Epidermal melanocyte (primary cell): Measurements from ENCODE around the gene MREG.
A peak's percentile ranks its signal among the peaks of the same experiment; 100 is the strongest.
"Not testable (repeated sequence)": the region's sequence is repeated elsewhere in the genome, so short reads cannot be mapped to it uniquely, and the experiment has no call there.

Source experiments
- DNase-seq: peaks from one replicate; pipeline ENCODE4 v3.0.0; 2011; ENCODE audit warnings: low spot score; ENCODE audit not compliant: insufficient read length

Gene MREG

DNA sequence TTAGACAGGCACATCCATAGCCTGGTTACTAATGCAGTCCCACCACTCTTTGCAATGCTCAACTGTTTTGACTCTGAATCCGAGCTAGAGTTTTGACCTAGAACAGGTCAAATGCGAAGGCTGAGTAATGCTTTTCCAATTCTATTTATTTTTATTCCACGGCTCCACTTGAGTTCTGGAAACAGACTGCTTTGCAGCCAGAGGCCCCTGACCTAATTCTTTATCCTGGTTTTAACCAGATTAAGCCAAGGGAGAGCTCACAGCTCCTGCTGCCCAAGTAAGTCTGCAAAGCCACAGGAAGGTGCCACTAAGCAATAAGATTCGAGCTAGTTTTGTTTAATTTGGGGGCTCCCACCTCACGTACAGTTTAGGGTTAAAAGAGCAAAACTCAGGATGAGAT lies 51.4 kb downstream of the MREG start:
- no peak for DNase-seq

DNA sequence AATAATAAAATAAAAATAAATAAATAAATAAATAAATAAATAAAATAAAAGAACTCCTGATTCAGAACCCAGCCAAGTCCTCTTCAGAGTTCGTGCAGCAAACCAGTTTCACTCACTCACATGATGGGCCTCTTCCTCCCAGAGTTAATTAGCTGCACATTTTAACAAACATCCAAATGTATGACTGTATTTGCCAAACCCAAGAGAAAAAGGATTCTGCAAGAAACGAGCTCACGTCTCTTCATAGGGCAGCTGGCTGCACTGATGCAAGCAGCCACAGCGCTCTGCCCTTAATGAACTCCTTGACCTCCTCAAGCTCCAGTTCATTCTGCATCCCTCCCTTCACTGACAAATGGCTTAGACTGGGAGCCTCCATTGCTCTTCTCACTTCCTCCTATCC lies 55.1 kb downstream of the MREG start:
- peak; percentile 37 for DNase-seq

DNA sequence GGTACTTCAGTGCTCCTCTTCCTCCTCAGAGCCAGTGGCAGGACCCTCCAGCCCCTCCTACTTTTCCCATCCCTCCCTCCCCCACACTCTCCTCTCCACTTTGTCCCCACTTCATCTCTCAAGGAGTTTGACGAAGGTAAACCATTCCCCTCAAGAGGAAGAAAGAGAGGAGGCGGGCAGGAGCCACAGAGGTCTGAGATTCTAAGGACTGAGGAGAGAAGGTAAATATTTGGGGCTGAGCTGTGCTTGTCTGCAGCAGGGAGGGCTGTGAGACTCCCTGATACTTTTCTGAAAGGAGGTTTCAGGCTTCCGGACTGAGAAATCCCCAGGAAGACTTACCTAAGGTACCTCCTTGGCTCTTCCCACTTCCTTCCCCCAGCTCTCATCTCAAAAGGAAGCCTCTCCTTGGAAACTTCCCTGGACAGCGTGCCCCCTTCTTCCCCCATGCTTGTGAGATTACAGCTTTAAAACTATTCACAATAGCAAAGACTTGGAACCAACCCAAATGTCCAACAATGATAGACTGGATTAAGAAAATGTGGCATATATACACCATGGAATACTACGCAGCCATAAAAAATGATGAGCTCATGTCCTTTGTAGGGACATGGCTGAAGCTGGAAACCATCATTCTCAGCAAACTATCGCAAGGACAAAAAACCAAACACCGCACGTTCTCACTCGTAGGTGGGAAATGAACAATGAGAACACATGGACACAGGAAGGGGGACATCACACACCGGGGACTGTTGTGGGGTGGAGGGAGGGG lies 55.8 kb downstream of the MREG start:
- DNase-seq = not testable (repeated sequence)

DNA sequence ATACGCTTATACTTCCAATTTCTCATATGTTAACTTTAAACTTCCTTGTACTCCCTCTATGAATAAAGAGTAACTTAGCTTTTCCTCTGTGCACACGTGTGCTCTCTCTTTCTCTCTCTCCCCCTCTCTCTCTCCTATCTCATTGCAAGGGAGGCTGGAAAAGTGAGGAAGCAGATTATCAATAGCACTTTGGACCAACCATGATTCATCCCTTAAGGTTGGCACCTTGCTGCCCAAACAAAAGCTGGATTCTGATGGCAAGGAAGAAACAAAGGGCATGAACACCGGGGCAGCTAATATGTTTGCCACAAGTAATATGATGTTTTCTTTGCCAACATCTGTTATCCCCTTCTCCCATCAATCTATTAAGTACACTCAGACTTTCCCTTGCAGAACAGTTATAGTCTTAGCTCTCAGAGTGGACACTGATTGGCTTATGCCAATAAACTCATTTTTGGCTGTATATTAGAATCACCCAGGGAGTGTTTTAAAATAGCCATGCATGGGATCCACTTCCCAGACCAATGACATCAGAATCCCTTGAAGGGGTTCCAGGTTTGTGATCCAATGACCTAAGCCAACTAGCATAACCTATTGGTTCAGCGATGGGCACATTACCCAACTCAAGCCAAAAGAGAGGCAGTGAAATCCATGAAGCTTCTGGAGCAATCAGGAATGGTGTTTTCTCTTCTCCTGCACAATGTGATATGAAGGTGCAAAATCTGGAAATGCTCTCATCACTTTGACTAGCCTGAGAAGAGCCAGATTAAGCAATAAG lies 60.3 kb downstream of the MREG start:
- DNase-seq = no peak

DNA sequence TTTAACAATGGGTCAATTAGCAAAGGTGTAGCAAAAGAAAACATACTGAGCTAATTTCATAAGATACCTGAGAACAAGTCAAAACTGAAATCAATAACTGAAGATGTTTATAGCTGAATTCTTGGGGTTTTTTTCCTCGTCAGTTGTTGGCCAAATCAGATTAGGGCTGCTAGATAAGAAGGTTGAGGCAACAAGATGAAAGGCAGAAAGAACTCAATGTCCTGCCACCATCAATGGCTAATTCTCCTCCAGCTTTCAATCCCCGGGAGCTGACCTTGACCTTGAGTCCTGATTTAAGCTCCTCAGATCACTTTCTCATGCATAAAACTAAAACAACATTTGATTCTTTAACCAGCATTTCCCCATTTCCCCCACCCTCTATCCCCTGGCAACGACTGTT lies 61.8 kb downstream of the MREG start:
- DNase-seq = no peak

DNA sequence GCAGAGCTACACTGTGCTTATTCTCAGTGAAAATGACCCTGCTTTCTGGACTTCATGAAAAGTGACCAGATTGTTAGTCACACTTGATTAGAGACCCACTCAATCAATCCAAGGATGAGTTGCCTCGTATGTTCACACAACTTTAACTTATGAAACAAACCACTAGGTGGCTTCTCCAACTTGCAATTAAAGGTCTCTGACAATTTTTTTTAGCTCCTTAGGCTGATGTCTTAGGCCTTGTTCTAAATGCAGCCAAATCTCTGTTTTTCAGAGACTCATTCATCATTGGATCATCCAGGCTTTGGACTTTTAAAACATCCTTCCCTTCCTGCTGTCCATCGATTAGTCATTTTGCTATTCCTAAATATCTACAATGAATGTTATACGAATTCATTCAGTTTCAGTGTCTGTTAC lies 63.4 kb downstream of the MREG start:
- DNase-seq = no peak

DNA sequence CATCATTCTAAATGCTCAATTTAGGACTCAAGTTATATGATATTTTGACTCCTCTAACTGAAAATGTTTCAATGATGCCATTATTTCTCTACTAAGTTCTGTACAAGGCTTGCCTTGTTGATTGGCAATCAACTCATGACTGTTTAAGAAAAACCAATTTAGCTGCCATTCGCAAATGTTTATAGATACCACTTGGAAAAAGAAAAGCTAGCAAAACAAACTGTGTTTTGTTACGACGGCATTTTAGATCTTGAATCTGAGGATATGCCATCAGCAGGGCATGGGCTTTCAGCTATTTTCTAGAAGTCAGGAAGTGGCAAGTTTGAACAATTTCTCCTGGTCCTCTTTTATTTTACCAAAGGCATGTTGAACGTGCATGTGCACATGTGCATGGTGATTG lies 65.3 kb downstream of the MREG start:
- no peak for DNase-seq

DNA sequence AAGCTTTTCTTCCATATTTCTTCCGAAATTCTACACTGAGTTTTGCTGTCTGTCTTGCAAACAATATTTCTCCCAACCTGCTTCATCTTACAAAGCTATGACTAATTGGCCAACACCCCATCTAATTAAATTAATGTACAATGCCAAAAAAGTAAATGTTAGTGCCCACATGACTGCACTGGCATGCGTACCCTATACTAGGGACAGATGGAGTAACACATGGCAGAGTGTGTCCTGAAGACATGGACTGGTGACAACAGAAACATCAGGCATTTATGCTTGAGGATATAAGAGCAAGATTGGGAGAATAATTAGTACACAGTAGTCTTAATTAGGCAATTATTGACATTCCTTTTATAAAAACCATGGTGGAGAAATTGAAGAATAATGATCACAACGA lies 66.8 kb downstream of the MREG start:
- DNase-seq = no peak

DNA sequence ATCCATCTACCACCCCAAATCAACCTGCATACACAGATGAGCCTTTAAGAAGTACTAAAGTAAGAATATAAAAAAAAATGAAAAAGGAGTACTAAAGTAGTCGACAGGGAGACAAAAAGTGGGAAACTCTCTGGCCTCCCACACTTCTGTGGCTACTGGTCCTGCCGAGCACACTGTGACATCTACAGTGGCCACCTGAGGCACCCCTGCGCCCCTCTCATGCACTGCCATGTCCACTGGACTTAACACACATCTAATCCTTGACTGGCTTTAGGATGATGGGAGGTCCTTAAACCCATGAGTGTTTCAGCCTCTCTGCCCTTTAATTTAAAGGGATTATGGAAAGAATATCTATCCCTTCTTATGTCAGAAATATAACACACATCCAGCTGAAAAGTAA lies 71.2 kb downstream of the MREG start:
- DNase-seq = no peak

DNA sequence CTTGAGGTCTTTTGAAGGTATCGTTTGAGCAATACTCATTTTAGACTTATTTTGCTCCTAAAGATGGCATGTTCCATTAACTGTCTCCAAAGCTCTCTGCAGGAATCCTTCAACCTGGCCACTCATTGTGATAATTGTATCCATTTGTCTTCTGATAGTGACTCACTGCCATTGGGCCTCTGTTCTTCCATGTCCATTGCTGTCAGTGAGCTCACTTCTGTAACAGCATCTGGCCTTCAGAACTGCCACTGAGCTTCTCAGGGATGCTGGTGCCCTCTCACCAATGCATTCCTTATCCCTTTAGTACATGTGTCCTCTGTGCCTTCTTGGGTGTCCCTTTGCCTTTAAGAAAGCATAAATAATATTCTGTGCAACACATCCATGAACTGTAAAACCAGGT lies 71.6 kb downstream of the MREG start:
- DNase-seq = no peak

DNA sequence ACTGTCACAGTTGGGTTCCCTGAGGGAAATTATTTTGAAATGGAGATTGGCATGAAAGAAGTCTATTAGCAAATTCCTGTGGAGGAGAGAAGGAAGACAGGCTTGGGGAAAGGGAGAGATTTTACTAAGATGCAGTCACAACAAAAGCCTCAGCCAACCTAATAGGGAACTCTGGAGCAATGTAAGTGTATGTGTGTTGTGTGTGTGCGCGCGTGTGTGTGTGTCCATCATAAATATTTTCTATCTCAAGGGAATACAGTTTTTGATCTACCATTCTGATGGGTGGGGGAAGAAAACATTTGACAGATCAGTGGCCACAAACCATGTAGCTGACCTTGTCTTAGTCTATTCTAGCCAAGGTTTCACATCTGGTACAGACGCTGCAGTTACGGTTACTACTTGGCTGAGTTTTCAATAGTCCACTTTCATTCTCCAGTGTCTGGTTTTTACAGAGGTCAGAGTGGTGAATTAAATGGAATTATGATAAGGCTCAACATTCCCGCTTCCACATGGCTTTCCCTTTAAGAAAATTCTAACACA lies 72.6 kb downstream of the MREG start:
- DNase-seq = no peak

DNA sequence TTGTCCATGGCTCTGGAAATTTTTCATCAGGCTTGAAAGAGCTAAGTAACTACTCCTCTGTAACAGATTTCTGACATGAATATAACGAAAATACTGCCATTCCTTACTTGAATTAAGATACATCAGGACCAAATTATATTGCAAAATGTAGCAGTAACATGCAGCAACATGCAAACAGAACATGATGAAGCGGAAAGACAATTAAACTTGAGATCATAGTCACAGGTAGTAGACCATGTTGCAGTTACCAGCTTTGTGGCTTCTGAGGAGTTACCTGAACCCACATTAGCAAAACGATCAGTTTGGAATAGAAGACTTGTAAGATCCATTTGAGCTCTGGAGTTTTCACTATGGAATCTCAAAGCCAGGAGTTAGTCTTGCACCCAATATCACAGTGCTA lies 76.2 kb downstream of the MREG start:
- DNase-seq = no peak

DNA sequence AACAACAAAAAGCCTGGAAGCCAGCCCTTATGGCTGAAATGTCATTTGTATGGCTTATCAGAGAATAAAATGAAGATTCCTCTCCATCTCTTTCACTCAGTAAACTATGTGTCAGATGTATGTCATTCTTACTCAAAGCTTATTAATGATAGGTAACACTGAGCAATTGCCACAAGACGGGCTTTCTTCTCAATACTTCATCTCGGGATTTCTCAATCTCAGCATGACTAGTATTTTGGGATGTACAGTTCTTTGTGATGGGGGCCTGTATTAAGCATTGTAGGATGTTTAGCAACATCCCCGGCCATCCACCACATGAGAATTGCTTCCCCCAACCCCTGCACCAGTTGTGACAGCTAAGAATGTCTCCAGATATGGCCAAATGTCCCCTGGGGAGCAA lies 80.2 kb downstream of the MREG start:
- DNase-seq = no peak

DNA sequence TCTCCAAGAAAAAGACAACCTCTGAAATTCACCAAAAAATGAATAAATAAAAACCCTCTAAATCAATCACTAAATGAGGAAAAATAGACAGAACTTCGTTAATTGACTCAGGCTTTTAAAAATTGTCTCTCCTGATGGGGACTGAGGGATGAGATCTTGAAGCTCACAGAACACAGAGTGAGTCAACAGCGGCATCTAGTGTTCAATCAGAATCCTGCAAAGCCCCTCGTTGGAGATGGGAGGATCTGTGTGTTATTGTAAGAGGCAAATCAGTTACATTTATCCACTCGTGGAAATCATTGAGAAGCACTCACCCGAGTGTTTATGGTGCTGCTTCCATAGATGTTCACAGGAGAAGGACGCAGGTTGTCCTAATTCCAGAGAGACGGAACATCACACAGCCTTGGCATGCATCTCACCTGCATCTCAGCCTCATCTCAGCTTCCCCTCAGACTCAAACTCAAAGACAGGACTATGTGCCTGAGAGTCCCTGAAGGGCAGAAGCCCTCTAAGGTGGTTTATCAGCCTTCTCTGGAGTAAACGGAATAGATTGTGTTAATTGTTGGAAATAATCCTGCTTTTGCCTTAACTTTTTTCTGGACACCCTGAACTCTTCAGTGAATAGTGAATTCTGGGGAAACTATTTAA lies 82.0 kb downstream of the MREG start:
- peak; percentile 33 for DNase-seq

DNA sequence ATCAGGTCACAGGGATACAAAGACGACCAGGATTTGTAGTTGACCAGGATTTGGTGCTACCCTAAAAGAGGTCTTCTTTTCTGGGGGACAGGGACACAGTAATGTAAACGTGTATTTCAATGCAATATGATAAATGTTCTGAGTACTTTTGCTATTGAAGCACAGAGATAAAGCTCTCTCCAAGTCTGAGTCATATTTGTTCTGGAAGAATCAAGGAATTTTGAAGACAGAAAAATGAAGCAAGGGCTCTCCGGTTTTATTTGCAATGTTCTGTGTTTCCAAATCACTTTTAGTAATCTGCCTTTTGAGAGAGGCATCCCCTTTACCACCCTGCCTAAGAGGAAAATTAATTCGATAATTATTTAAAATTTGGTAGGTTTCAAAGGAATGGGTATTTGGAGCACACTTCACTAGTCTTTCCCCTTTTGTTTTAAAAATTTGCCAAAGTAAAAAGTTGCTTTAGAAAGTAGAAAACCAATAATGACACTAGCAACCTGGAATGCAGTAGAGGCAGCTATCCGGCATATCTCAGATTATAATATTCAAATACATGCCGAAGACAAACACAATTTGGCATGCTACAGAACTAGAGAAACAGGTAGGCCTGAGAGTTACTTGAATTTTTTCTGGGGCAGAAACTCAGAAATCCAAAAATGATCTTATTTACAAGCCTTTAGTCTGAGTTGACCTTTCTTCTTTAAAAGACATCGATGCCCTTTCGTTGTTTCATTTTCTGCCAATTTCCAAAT lies 82.7 kb downstream of the MREG start:
- no peak for DNase-seq

DNA sequence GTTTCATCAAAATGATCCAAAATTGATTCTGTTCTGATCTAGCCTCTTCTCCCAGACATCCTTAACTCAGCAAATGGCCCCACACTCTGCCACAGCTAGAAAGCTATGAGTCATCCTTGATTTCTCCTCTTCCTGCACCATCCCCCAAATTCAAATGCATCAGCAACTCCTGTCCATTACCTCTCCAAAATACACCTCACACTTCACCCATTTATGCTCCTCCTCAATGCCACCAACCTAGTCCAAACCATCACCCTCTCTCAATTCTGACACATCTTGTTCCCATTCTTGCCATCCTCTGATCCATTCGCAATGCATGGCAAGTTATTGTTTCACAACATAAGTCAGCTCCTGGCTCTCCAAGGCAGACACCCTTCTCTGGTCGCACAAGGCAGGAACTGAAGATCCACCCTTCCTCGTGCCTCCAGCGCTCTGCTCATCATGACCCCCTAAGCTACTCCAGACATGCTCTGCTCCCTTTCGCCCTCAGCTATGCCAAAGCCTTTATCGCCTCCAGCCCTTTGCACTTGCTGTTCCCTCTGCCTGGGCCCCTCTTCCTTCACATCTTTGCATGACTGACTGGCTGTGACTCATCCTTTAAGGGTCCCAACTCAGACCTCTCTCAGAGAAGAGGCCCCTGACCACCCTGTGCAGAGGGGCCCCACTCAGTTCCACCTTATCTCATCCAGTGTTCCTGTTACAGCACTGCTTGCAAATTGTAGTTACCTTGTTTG lies 83.6 kb downstream of the MREG start:
- no peak for DNase-seq

DNA sequence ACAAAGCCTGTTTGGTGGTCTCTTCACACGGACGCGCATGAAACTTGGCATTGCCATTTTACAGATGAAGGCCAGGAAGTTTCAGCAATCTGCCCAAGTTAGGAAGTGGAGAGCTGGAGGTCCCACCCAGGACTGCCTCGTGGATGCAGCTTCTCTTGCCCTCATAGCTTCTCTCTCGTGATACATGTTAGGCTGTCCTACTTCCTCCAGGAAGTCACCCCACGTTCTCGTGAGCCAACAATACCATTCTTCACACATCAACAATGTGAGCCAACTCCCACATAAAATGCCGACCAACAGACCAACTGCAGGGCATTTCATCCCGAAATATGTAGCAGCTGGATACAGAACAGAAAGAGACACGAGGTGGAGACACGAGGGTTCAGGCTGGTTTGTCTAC lies 85.3 kb downstream of the MREG start:
- DNase-seq = no peak

DNA sequence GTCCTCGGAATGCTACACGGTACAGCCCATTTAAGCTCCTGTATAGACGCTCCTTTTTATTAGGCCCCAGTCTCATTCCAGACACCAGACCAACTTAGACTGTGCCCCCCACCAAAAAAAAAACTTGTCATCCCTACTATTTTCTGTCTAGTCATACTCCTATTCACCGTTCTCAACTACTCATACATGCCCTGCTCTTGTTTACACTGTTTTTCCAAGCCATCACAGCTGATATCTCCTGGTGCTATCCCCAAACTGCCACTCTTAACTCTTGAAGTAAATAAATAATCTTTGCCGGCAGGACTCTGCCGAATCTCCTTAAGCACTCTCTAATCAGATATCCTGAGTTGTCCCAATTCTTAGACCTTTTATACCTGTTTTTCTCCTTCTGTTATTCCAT lies 86.4 kb downstream of the MREG start:
- not testable (repeated sequence) for DNase-seq

DNA sequence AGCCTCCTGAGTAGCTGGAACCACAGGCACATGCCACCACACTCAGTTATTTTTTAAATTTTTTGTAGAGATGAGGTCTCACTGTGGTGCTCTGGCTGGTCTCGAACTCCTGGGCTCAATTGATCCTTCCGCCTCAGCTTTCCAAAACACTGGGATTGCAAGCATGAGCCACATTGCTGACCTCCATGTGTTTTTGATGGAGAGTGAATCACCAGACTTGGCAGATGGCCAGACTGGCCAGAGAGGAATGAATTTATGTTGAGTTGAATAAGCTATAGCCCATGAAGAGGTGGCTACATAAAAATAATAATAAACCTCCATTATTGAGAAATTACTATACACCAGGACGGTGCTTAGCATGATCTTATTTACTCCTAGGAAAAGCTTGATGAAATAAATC lies 91.5 kb downstream of the MREG start:
- no peak for DNase-seq

DNA sequence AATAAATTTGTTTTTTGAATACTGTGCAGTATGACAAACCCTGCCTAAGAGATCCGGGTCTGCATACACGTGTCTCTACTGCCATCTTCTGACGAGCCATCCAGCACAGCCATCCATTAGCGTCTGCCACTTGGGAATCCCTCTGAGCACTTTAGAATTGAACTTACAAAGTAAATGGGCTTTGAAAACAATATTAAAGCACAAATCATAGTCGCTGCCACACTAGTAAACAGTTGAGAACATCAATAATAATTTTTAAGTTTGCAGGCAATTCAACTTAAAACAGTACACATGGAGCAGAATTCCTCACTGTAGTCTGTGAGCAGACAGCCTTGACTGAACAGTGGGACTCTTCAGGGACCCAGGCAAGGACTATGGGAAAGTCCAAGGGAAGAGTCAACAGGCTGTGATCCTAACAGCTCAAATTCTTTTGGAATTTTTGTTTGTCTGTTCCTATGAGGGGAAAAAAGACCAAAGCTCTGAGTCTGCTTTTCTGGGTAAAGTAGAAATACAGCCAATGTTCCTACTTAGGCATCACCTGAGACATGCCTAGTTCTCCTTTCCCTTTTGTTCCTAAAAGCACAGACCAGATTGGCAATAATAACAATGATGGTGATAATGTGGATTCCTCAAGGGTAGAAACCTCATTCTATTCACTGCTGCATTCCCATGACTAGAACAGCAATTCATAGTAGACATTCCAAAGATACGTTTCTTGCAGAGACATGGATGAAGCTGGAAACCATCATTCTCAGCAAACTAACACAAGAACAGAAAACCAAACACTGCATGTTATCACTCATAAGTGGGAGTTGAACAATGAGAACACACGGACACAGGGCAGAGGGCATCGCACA lies 92.9 kb downstream of the MREG start:
- no peak for DNase-seq
